DMS53 (cell line): Measurements from ENCODE around the gene MLXIP.
"Not testable (repeated sequence)": the region's sequence is repeated elsewhere in the genome, so short reads cannot be mapped to it uniquely, and the experiment has no call there.

Experiments used
- DNase-seq: peaks from one replicate; lab custom pipeline; 2025; lab: John Stamatoyannopoulos, UW

The MLXIP gene

GRCh38 chr12:122096591-122097149, 18.1 kb downstream of the MLXIP start:
- peak; percentile 22 for DNase-seq

- no peak for DNase-seq
Observed at GRCh38 chr12:122097584-122097926, 19.0 kb downstream of the MLXIP start.

GRCh38 chr12:122097927-122098756, 19.6 kb downstream of the MLXIP start:
- DNase-seq, result peak; percentile 98

DNA sequence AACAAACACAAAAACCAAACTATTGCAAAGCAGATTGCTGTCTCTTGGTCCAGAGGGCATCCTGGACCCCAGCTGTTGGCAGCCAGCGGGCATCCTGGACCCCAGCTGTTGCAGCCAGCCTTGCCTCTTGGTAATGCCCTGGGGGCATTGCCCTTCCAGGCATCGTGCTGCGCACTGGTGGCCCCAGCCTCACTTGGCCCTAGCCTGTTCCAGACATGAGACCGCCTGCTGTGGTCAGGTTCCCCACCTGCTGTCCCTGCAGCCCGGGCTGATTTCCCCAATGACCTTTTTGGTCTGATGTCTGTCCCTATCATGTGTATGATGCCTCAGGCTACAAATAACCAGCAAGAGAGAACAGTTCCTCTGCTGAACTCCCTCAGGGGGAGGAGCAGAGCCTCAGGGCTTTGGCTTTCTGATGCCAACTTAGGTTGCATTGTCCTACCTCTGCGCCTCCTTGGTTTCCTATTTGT, 20.8 kb downstream of the MLXIP start:
- no peak for DNase-seq

GRCh38 chr12:122099856-122100255, 21.3 kb downstream of the MLXIP start:
- DNase-seq, result peak; percentile 60

GRCh38 chr12:122100568-122100967, 22.0 kb downstream of the MLXIP start:
- DNase-seq, result no peak

- DNase-seq, result no peak
Observed at GRCh38 chr12:122102331-122102730, 23.8 kb downstream of the MLXIP start.

DNA sequence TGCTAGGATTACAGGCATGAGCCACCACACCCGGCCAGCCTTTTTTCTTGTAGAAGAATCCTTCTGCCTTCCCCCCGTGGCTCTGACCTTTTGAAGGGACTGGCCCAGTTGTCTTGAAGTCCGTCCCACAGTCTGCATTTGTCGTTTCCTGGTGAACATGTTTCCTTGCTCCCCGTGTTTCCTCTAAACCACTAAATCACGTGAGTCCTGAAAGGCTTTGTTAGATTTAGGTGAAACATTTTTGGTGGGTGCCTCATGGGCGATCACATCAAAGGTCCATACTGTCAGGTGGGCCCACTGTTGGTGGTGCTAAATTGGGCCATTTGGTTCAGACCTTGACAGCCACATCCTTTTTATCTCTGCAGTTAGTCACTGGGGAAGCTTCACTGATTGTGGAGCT, 26.3 kb downstream of the MLXIP start:
- no peak for DNase-seq

DNA sequence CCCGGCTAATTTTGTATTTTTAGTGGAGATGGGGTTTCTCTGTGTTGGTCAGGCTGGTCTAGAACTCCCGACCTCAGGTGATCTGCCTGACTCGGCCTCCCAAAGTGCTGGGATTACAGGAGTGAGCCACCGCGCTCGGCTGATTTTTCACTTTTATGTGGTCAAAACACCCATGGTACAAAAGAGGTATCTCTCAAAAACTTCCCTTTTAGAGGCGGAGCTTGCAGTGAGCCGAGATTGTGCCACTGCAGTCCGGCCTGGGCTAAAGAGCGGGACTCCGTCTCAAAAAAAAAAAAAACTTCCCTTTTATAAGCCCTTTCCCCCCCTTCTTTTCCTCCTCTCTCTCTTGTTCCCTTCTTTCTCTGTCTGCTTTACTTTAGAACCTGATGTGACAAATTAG, 26.9 kb downstream of the MLXIP start:
- not testable (repeated sequence) for DNase-seq

DNA sequence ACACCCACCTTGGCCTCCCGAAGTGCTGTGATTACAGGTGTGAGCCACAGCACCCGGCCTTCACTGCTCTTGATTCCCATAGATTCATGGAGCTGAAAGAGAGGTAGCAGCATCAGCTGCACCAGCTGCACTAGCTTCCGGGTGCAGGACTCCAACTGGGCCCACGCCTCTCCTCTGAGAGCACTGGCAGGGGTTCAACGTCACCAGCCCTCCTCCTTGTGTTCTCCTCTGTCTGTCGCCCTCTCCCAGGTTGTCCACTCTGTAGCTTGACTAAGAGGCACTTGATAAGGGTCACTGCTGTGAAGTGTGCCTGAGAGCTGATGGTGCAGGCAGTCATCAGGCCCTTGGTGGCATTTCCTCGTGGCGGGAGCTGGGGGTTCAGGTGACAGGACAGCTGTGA, 28.3 kb downstream of the MLXIP start:
- DNase-seq, result peak; percentile 91

DNA sequence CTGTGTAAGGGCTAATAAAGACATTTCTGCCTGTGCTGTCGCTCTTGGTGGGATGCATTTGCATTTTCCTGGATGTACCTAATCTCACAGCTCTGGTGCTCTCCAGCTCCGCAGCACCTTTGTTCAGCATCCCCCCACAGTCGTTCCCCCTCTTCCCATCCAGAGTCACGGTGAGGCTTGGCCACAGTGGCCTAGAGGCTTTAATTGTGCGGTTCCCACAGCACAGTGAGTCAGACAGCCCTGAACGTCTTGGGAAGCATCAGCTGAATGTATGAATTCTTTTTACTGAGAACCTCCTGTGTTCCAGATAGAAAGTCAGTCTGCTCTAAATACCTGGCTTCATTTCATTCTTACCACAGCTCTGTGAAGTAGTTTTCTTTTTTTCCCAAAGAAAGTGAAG, 28.7 kb downstream of the MLXIP start:
- DNase-seq, result no peak

DNA sequence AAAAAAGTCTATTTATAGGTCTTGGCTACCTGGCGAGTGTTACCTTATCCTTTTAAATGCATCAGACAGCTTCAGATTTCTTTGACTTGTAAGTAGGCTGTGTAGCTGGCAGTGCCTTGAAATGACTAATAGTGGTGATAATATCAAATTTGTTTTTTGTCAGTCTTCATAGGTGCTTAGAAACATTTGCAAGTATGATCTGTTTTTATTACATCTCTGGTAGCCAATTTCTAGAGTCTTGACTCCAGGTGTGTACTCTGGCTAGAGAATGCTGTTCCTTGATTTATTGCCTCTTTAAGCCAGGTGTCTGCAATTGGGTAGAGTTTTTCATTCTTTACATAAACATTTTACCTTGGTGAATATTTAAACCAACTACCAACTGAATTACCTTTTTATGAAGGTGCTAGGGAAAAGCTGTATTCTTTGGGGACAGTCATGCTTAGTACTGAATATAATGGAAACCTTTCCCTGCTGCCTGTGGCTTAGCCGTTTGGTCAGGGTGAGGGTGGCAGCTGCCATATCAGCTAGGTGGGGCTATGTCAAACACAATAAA, 32.6 kb downstream of the MLXIP start:
- DNase-seq, result peak; percentile 78

- DNase-seq, result no peak
Observed at GRCh38 chr12:122116707-122117535, 38.4 kb downstream of the MLXIP start.

GRCh38 chr12:122117979-122118378, 39.4 kb downstream of the MLXIP start:
- DNase-seq, result no peak

DNA sequence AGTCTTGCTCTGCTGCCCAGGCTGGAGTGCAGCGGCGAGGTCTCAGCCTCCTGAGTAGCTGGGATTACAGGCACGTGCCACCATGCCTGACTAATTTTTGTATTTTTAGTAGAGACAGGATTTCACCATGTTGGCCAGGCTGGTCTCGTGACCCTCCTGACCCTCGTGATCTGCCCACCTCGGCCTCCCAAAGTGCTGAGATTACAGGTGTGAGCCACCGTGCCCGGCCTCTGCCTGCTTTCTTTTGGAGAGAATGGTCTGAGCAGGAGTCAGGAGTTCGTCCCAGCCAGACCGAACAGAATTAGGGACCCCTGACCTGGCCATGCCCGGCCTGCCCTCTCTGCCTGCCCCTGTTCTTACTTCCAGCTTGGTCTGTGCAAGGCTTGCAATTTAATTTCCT, 42.8 kb downstream of the MLXIP start:
- DNase-seq, result not testable (repeated sequence)

DNA sequence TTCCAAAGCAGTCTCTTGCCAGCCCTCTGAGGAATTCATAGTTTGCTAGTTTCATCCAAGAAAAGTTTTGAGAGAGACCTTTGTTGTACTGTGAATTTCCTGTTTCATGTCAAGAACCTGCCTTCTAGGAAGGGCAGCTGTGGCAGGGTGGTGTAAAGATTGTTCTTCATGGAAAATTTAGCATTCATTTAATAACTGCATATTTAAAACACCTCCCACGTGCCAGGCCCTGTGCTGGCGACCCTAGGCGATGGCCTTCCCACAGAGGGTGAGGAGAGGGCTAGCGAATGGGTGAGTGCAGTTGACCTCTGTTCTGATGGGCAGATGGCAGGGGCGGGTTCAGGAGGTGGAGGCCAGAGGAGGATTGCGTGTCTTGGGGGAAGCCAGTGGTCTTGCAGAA, 43.2 kb downstream of the MLXIP start:
- DNase-seq, result no peak

- DNase-seq, result peak; percentile 81
Observed at GRCh38 chr12:122123051-122123760, 44.6 kb downstream of the MLXIP start.

DNA sequence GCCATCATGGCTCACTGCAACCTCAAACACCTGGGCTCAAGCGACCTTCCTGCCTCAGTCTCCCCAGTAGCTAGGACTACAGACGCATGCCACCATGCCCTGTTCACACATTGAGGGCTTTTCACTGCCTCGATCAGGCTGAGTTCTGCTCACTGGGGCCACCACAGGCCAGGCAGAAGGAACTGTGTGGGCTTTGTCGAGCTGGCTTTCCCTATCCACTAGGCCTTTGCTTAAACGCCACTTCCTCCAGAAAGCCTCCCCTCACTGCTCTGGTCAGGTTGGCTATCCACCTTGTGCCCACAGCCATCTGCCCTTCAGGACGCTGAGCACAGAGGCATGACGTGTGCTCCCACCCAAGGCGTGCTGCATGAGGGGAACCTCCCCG, 45.2 kb downstream of the MLXIP start:
- DNase-seq, result no peak

DNA sequence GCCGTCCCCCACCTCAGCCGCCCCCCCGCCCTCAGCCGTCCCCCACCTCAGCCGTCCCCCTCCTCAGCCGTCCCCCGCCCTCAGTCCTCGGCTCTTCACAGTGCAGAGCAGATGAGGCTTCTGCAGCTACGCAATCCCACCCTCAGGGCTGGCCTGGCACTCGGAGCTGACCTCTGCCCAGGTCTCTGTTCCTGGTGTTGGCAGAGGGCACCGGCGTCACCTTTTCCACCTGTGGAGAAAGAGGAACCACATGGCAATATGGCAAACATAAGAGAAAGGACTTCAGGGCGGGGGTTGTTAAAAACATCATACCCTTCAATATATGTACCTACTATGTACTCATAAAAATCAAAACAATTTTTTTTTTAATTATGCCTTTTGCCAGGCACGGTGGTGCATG, 45.8 kb downstream of the MLXIP start:
- DNase-seq, result no peak

DNA sequence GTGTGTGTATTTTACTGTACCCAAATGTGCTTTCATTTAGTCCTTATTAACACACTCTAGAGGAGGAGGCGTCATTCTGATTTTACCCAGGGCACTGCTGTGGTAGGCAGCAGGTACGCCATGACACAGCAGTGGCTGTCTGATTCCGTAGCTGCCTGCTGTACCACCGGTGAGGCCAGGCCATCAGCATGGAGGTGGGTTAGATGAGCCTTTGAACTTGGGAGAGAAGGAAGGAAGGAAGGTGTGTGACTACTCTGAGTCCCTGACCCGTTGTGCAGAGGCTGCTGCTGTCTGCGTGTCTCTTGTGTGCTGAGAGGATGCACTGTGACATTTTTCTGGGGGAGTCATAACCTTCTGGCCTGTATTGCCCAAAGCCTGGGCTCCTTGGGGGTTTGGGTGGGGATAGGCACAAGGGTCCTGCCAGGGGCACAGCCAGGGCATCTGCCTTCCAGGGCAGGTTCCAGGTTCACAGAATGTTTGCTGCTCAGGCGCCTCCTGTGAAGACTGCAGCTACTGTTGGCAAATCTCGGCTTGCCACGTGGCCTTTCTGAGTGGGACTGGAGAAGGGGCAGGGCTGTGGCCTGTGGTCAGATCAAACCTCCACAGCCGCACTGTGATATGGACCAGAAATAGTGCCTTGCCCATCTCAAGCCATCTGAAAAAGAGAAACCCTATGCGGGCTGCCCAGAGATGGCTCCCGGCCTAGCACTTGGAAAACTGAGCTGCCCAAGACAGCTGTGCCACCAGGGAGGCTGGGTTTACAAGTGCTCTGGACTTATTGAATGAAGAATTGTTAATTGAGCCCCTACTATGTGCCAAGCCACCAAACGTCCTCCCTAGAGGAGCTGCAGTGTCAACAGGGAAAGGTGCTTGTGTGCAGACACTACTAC, 47.1 kb downstream of the MLXIP start:
- DNase-seq, result no peak

- DNase-seq, result no peak
Observed at GRCh38 chr12:122126342-122126635, 47.7 kb downstream of the MLXIP start.
